MCF 10A (cell line): Measurements from ENCODE around the gene CEACAM16. TPM values are rescaled to one million over a fixed set of nuclear protein-coding genes. Genes with fewer than 3 reads are reported as not detected.
"Not testable (repeated sequence)": the region's sequence is repeated elsewhere in the genome, so short reads cannot be mapped to it uniquely, and the experiment has no call there.

ENCODE experiments used
- BruUV-seq: library from RNA; stranded (reverse); fragments of 400-500 nt; replicated peaks from 2 replicates; lab custom pipeline; 2021; lab: Mats Ljungman, UMichigan
- CTCF ChIA-PET: fragments of 300-600 bp; sonication (Branson Sonifier 250); formaldehyde crosslinking; extraction: SDS; loops from one replicate; lab custom pipeline; 2021; ENCODE audit warnings: antibody characterized with exemption, inconsistent platforms; lab: Yijun Ruan, JAX
- POLR2A ChIA-PET: fragments of 300-600, 350-650 bp; sonication (Branson Sonifier 250); formaldehyde crosslinking; extraction: SDS; loops from one replicate; lab custom pipeline; 2020; ENCODE audit warnings: antibody characterized with exemption, inconsistent platforms; lab: Yijun Ruan, JAX
- DNase-seq: peaks from one replicate; pipeline ENCODE4 v3.0.0-alpha.2; 2018; ENCODE audit not compliant: unreplicated experiment
- H3K27ac Mint-ChIP-seq: one replicate; pipeline ENCODE4 v1.8.0; 2022; ENCODE audit warnings: mild to moderate bottlenecking, low read depth, mixed read lengths; ENCODE audit not compliant: unreplicated experiment
- H3K27me3 Mint-ChIP-seq: one replicate; pipeline ENCODE4 v1.8.0; 2022; ENCODE audit warnings: mixed read lengths; ENCODE audit not compliant: insufficient read depth, unreplicated experiment
- H3K36me3 Mint-ChIP-seq: one replicate; pipeline ENCODE4 v1.8.0; 2022; ENCODE audit warnings: mild to moderate bottlenecking, moderate library complexity, mixed read lengths; ENCODE audit not compliant: insufficient read depth, unreplicated experiment
- H3K4me1 Mint-ChIP-seq: one replicate; pipeline ENCODE4 v1.8.0; 2022; ENCODE audit warnings: mixed read lengths; ENCODE audit not compliant: insufficient read depth, unreplicated experiment
- H3K4me3 Mint-ChIP-seq: one replicate; pipeline ENCODE4 v1.8.0; 2022; ENCODE audit warnings: mild to moderate bottlenecking, moderate library complexity, mixed read lengths; ENCODE audit not compliant: unreplicated experiment
- H3K9me3 Mint-ChIP-seq: one replicate; pipeline ENCODE4 v1.8.0; 2022; ENCODE audit warnings: mixed read lengths; ENCODE audit not compliant: unreplicated experiment
- CTCF ChIP-seq: fragments of 200-600 bp; IDR thresholded peaks from one replicate; pipeline ENCODE4 v1.8.0; 2022; ENCODE audit warnings: antibody characterized with exemption, mild to moderate bottlenecking; ENCODE audit not compliant: unreplicated experiment
- intact Hi-C: fragments of 100-400 bp; cut with micrococcal nuclease; formaldehyde crosslinking; loops from 2 replicates; pipeline ENCODE4 v1.14.1; 2022
- total RNA-seq: library from RNA; stranded (reverse); gene quantifications from 2 replicates; pipeline ENCODE4 v1.2.3, GENCODE V29; 2022

Gene CEACAM16
- total RNA-seq, 1 experiment from 2014 or later = not detected

- intact Hi-C loops = no loop called here
- Mint-ChIP-seq H3K9me3 (no peaks in the 10 kb centered on the region), H3K4me3 (no peak overlapping the region), H3K4me1 (no peaks in the 10 kb centered on the region), H3K36me3 (peaks cover 45% of the 10 kb centered on the region), H3K27ac (no peak overlapping the region), H3K27me3 (no peaks in the 10 kb centered on the region)
- TF ChIP-seq CTCF = no peak
- ChIA-PET CTCF (interaction anchor here (0.6 to 5.8 kb wide), 6 partner anchors 11 to 93 kb away, joined by 3 to 38 read pairs (median 6); no protein-coding TSS in a partner anchor), POLR2A (interaction anchor here (1.3 kb wide), 1 partner anchor 17 kb away, joined by 3 read pairs; no protein-coding TSS in a partner anchor)
- DNase-seq = no peak
- BruUV-seq = no TSS peak
Observed at GRCh38 chr19:44663996-44664395, 35.0 kb upstream of the CEACAM16 start.

GRCh38 chr19:44664976-44665375, 34.0 kb upstream of the CEACAM16 start:
- BruUV-seq = no TSS peak
- no peak for TF ChIP-seq CTCF
- CTCF ChIA-PET = interaction anchor here (0.6 to 1.9 kb wide), 4 partner anchors 25 to 94 kb away, joined by 3 to 5 read pairs (median 4); no protein-coding TSS in a partner anchor
- intact Hi-C loops = no loop called here
- H3K4me1 Mint-ChIP-seq = no peaks in the 10 kb centered on the region
- DNase-seq = no peak
- POLR2A ChIA-PET = interaction anchor here (0.8 kb wide), 1 partner anchor 967 kb away, joined by 3 read pairs; no protein-coding TSS in a partner anchor
- H3K9me3 Mint-ChIP-seq = no peaks in the 10 kb centered on the region
- H3K27ac Mint-ChIP-seq = no peak overlapping the region
- H3K27me3 Mint-ChIP-seq = no peaks in the 10 kb centered on the region
- peaks cover 36% of the 10 kb centered on the region for H3K36me3 Mint-ChIP-seq
- H3K4me3 Mint-ChIP-seq = no peak overlapping the region

DNA sequence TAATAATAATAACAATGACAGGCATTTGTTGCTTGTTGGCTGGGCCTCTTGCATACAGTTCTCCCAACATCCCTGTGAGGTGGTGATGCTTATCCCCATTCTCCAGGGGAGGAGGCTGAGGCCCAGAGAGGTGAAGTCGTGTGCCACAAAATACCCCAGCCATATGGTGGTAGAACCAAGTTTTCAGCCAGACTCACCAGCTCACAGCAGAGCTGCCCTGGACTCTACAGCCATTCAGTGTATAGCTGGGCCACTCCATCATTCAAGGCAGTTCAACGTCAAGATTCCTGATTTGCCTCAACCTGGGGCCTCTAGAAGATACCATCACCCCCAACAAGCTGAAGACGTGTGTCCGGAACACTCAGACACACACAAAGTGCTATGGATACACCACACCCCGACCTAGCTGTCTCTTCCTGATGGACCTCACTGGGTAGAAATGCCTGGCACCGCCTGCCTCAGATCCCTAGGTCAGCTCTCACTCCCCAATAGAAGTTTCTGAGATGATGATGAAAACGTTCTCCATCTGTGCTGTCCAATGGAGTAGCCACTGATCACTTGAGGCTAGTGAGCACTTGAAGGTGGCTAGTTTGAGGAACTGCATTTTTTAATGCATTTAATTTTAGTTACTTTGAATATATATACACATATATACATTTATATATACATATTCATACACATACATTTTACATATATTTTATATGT, 31.9 kb upstream of the CEACAM16 start:
- BruUV-seq = no TSS peak
- ChIA-PET CTCF (interaction anchor here (0.9 to 1.5 kb wide), 3 partner anchors 9 to 96 kb away, joined by 3 to 7 read pairs (median 3); no protein-coding TSS in a partner anchor), POLR2A (no interaction called here)
- Mint-ChIP-seq H3K36me3 (peaks cover 22% of the 10 kb centered on the region), H3K4me1 (no peaks in the 10 kb centered on the region), H3K27ac (no peak overlapping the region), H3K4me3 (no peak overlapping the region), H3K27me3 (no peaks in the 10 kb centered on the region), H3K9me3 (no peaks in the 10 kb centered on the region)
- intact Hi-C loops = no loop called here
- no peak for DNase-seq
- TF ChIP-seq CTCF = no peak

DNA sequence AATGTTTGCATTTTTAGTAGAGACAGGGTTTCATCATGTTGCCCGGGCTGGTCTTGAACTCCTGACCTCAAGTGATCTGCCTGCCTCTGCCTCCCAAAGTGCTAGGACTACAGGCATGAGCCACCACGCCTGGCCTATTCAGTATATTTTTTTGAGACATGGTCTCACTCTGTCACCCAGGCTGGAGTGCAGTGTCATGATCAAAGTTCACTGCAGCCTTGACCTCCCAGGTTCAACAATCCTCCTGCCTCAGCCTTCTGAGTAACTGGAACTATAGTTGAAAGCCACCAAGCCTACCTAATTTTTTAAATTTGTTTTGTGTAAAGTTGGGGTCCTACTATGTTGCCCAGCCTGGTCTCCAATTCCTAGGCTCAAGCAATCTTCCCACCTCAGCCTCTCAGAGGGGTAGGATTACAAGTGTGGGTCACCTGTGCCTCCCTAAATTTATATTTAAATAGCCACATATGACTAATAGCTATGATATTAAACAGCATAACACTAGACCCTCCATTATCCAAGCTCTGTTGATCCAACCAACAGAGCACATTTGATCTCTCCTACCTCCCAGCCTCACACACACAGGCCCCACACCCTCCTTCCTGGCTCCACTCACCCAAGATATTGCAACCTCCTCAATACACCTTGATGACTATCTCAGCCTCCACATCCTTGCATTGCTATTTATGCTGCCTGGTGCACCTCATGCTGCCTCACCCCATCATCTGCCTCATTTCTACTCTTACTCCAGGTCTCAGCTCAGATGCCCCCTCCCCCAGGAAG, 29.8 kb upstream of the CEACAM16 start:
- no peak overlapping the region for H3K4me3 Mint-ChIP-seq
- no peak for DNase-seq
- POLR2A ChIA-PET = interaction anchor here (1.0 kb wide), 1 partner anchor 92 kb away, joined by 3 read pairs; no protein-coding TSS in a partner anchor
- H3K27ac Mint-ChIP-seq = no peak overlapping the region
- CTCF ChIA-PET = interaction anchor here (0.6 to 1.0 kb wide), 2 partner anchors 19 to 83 kb away, joined by 3 read pairs; no protein-coding TSS in a partner anchor
- no peaks in the 10 kb centered on the region for H3K27me3 Mint-ChIP-seq
- no peak for TF ChIP-seq CTCF
- no peaks in the 10 kb centered on the region for H3K4me1 Mint-ChIP-seq
- peaks cover 6% of the 10 kb centered on the region for H3K36me3 Mint-ChIP-seq
- intact Hi-C loops = no loop called here
- BruUV-seq = no TSS peak
- no peaks in the 10 kb centered on the region for H3K9me3 Mint-ChIP-seq

GRCh38 chr19:44670027-44670426, 28.9 kb upstream of the CEACAM16 start:
- H3K4me3 Mint-ChIP-seq, POLR2A ChIA-PET, intact Hi-C loops, H3K36me3 Mint-ChIP-seq, BruUV-seq, H3K27me3 Mint-ChIP-seq, DNase-seq, H3K4me1 Mint-ChIP-seq, H3K27ac Mint-ChIP-seq, H3K9me3 Mint-ChIP-seq: not testable (repeated sequence)
- CTCF ChIA-PET = interaction anchor here (1.0 kb wide), 1 partner anchor 18 kb away, joined by 3 read pairs; no protein-coding TSS in a partner anchor
